Keratinocyte (primary cell): ENCODE data around the gene TRAF1.

Source experiments
- CTCF ChIP-seq, 3 experiments: IDR thresholded peaks in 1 of 3; conservative IDR thresholded peaks in 1 of 3; optimal IDR thresholded peaks in 1 of 3; 2 replicates in 2 of 3; 3 replicates in 1 of 3; pipeline versions ENCODE3 to v1.5.1; 2011; ENCODE audit warnings: low read length in 3 of 3, mild to moderate bottlenecking in 3 of 3, moderate library complexity in 2 of 3, control low read depth in 1 of 3, inconsistent platforms in 1 of 3; ENCODE audit not compliant: insufficient read depth in 2 of 3; ENCODE audit errors: extremely low read depth in 1 of 3
- EZH2 ChIP-seq: IDR thresholded peaks from one replicate; pipeline ENCODE4 v1.6.1; 2012; ENCODE audit warnings: inconsistent platforms, mild to moderate bottlenecking, low read length, moderate library complexity

DNA sequence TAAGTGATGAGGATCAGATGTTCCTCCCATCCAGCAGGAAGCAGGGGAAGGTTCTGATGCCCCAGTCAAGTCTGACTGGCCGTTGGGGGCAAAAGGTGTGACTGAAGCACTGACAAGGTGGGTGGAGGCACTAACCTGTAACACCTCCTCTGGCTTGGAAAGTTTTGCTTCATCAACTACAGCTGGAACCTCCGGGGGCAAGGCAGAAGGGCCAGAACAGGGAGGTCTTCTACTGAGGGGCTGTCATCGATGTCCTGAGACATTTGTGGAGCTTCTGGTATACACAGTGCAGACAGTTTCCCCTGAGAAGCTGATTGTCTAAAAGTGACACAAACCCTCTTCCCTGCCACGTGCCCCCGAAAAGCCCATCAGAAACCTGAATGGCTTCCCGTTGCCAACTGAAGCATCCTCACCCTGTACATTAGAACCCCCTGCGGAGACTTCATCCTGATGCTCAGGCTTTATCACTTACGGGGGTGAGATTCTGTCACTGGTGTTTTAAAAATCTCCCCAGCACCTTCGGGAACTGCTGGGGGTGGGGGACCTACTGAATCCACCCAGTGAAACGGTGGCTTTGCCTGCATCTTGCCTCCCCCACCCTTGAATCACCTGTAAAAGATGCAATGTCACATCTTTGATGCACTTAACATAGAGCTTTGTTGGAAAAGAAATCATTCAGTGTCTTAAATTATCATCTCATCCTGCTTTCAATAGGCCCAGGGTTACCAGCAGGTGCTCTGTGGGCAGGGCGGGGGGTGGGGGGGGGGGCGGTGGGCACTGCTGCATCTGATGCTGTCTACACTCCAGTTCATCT is 24.6 kb downstream of the TRAF1 start:
- TF ChIP-seq CTCF (optimal IDR thresholded peaks at IDR 0.05 in 1 of 3, IDR thresholded peaks at IDR 0.05 in 1 of 3, conservative IDR thresholded peaks at IDR 0.05 in 1 of 3; ENCODE audit: extremely low read depth in 1 of 3, insufficient read depth in 2 of 3, low read length in 3 of 3) (no peak), EZH2 (no peak)
